Gastrocnemius medialis (tissue), 4 donors: ENCODE results near the gene DBNDD2.

Experiments
- CTCF ChIP-seq, 5 experiments: fragments of 450-650 bp in 3 of 5; fragments of 200-600 bp in 2 of 5; sonication (generic) in 2 of 5; IDR thresholded peaks in 4 of 5; conservative IDR thresholded peaks in 1 of 5; 1 replicate in 4 of 5; 2 replicates in 1 of 5; pipeline ENCODE4 v1.5.1; 2016 to 2019; ENCODE audit warnings: antibody characterized with exemption in 5 of 5, mild to moderate bottlenecking in 3 of 5, moderate library complexity in 3 of 5
- POLR2A ChIP-seq, 2 donors: fragments of 450-650 bp; IDR thresholded peaks; one replicate each; pipeline ENCODE4 v1.6.1; 2017; ENCODE audit warnings: antibody characterized with exemption in 2 of 2, mild to moderate bottlenecking in 2 of 2, moderate library complexity in 2 of 2

GRCh38 chr20:45363611-45364492 is 44.2 kb upstream of the DBNDD2 start:
- no peak for TF ChIP-seq POLR2A (IDR thresholded peaks at IDR 0.05)
- TF ChIP-seq CTCF (IDR thresholded peaks at IDR 0.05 in 4 of 5, conservative IDR thresholded peaks at IDR 0.05 in 1 of 5), result no peak
